GM18909 (cell line): ENCODE data around the gene FLRT2.

Experiments used
- ATAC-seq: cut with Tn5 transposase; IDR thresholded peaks from one replicate; pipeline ENCODE4 v1.9.1; 2021; ENCODE audit warnings: mild to moderate bottlenecking; ENCODE audit not compliant: unreplicated experiment, poor library complexity

Gene FLRT2

DNA sequence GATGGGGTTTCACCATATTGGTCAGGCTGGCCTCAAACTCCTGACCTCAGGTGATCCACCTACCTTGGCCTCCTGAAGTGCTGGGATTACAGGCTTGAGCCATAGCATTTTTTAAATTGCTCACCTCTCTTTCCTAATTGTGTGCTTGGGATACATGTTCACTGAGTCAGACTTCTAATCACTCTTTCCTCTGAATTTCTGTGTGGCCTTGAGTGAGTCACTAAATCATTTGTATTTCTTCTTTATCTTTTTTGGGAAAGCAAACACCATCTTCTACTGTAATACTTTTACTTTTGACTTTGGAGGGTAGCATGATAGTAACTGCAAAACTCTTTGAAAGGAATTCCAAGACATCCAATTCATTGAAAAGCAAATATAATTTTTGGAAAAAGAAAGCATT lies 60.8 kb downstream of the FLRT2 start:
- no peak for ATAC-seq

DNA sequence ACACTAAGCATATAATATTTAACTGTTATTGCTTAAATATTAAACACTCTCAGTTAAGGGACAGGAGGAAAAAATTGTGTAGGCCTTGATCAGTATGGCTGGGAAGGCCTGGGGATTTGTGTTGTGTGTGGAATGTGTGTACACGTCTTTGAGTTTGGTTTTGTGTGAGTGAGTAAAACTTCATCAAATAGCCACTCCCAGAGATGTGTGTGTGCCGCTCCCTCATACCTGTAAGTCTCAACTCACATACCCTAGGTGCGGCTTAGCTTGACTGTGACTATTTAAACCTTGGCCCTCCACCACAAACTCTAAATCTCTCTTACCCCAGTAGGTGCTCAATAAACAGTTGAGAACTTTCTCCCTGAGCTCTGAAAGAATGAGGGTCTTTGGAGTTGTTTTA lies 64.3 kb downstream of the FLRT2 start:
- no peak for ATAC-seq

DNA sequence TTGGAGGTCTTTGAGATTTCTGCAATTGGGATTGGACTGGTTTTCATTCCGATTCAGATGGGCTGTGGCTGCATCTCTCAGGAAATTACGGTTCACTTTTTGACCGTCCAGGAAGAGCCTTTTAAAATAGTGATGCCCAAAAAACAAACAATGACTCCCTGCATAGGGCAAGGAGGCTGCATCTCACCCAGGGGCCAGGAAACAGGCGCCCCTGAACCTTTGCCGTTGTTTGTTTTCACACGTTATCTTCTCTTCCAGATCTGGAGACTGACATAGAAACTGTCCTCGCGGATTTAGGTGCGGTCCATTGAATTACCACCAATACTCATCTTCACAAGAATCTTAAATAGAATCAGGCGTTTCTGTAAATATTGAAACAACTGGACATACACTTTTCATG lies 66.0 kb downstream of the FLRT2 start:
- no peak for ATAC-seq

DNA sequence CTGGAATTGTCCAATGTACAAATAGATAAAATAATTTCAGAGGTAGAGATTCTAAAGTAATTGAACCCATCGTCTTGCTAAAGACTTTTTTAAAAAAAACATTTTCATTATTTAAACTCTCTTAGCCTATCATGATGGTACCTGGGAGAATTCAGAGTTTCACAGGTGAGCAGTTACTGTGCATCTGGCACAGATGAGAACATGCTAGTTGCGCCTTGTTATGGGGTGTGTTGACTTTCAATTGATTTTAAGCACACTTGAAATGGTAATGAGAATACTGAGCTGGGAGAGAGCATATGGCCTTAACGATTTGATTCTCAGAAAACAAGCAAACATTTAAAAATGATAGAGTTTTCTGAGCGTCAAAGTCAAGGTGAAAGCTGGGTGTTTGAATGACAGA lies 66.6 kb downstream of the FLRT2 start:
- ATAC-seq, result no peak

DNA sequence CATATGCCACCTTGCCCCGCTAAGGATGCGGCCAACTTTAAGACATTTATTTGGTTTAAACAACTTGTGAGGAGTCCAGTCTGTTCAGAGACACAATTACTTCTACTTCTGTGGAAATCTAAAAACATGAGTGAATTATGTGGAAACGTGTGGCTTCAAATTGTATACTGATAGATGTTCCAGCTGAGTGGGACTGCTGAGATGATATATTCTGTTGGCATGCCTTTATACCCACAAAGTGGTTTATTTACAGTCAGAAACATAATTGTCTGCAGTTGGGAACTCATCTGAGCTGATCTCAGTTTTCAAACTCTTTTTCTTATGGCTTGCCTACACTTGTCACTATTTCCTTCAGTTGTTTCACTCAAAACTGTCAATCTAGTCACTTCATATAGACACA lies 67.8 kb downstream of the FLRT2 start:
- ATAC-seq, result no peak

DNA sequence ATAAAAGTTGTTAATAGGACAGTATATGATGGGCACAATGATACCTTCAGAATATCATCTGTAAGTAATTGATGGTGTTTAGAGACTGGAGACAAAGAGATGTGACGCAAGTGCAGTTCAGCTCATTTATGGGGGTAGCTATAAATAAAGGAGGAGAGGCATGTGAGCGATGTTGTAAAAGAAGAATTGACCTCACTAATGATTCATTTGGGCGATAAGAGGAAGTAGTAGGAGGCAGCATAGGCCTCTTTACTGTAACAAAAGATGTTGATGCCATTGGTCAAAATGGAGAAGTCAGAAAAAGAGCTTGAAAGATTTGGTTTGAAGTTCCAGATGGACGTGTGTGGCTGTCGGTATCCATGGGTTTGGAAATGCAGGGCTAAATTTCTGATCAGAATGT lies 70.0 kb downstream of the FLRT2 start:
- no peak for ATAC-seq

DNA sequence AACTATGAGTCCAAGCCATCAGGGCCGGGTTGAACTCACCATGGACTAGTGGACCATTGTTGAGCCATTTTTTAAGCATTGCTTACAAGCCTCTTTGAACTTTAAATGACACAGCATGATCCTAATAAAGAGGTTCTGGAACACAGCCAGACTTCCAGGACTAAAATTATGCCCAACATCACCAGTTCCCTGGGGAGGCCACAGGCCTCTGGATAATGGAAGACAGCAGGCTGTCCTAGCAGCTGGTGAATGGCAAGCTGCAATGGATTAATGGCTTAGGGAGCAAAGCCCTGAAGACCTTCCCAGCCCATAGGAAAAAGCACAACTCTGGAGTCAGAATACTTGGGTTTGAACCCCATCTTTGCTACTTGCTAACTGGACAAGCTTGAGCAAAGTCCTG lies 71.3 kb downstream of the FLRT2 start:
- ATAC-seq, result no peak

DNA sequence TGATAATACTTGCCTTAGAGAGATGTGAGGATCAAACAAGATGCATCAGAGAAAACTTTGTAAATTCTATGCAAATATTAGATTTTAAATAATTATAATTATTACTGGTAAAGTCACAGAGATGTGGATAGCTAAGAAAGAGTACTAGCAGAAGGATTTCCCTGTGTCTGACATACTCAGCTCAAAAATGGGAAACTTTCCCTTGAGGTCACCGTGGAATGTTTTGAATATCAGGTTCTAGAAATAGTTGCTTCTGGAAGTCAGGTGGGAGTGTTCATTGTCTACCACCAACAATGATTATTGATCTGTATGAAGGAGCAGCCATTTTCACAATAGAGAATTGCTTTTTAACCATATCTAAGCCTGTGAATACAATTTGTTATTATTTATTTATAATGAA lies 71.7 kb downstream of the FLRT2 start:
- no peak for ATAC-seq

DNA sequence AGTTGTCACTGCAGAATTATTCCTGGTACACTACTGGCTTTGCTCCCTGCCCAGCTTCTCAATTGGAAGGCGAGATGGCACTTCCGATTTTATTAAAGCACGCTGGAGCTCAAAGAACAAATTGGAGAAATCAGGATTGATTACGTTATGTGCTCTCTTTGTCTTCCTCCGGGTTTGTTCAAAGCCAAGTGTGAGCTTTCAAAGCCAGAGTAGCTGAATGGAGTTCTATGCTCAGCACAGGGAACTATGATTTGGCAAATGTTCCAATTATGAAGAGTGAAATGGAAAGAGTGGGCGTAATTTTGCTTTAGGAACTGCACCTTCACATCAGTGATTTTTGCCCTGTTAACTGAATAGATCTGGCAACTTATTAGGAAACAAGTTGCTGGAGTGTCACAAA lies 72.4 kb downstream of the FLRT2 start:
- no peak for ATAC-seq

DNA sequence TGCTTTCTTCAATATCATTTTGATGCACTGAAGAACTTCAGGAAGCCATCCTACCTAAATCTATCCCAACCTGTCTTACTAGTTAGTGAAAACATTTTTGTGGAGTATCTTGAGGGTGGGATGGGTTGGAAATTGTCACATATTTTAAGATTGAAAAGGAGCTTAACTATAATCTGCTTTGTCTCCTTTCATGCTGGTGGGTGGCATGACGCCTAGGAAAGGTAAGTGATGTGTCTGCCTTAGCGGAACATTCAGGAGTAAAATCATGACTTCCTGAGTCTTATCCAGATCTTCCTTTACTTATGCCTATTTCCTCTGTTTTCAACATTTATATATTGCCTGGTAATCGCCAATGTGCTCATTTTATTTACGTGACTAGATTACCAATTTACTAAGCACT lies 74.1 kb downstream of the FLRT2 start:
- ATAC-seq, result no peak

DNA sequence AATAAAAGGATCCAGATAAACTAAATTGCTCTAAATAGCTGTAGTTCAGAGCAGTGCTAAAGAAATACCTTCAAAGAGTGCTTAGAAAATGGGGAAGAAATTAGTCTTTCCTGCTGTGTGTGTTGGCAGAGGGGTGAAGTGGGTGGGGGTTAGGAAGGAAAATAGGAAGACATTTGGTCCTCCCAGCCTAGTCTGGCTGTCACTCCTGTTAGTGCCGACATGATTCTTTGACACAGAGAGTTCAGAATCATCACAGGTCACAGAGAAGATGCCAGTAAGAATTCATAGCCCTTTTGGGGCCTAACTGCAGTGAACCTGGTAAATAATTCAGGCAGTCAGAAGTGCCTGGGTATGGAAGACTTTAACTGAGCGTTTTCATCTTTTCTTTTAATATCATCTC lies 74.8 kb downstream of the FLRT2 start:
- no peak for ATAC-seq

DNA sequence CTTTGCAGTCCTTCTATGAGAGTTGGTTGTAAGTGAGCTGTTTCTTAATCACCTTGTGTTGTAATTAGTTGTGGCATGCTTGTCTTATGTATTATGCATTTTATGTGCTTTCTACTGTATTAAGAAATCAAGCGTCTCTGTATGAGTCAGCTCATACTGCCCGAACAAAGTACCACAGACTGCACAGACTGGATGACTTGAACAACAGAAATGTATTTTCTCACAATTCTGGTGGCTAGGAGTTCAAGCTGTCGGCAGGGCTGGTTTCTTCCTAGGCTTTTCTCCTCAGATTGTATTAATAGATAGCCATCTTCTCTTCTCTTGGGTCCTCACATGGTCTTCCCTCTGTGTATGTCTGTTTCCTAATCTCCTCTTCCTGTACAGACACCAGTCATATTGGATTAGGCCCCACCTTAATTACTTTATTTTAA lies 77.7 kb downstream of the FLRT2 start:
- ATAC-seq, result no peak

DNA sequence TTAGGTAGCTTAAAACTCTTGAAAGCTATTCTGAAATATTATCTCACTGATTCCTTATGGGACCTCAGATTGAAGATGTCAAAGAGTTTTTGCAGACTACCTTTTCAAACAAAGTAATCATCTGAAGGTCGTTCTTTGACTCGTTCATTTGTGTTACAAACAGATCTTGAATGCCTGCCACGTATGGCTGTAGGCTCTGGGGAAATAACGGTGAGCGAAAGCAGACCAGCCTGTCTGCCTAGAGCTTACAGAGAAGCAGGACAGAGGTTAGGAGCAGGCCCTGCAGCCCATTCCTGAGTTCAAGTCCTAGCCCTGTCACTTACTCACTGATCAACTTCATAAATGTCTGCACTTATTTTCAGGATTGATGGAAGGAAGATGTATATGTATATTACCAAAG lies 83.6 kb downstream of the FLRT2 start:
- no peak for ATAC-seq

DNA sequence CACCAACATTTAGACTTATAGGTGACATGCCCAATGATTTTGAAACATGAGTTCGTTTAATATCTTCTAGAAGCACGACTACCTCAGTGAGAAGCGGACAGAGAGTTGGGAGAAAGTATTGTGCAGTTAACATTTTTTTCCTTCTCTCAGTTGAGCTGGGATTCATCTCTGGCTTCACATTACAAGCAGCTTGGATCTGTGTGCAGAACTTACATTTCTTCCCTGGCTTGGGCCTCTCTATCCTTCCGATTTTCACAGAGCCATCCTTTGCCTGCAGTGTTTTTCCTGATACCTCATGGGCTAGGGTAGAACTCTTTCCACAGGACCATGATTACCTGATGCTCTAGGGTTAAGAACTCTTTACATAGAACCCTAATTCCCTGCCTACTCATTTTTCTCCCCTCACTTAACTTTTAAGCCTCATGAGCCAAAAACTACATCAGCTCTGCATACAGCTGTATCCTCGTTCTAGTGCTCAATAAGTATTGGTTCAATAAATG lies 86.5 kb downstream of the FLRT2 start:
- ATAC-seq, result no peak

DNA sequence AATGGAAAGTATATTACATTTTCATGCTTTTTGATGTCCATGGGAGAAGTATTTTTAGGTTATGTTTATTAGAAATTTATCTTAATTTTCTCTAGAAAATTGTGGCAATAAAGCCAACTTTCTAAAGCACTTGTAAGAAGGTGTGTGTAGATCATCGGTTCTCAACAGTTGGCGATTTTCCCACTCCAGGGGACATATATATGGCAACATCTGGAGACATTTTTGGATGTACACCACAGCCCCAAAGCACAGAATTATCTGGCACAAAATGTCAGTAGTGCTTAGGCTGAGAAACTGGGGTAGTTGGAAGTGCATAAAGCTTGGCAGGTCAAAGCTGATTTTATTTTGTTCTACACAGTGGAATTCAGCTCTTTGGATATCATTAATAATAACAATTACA lies 86.9 kb downstream of the FLRT2 start:
- no peak for ATAC-seq

DNA sequence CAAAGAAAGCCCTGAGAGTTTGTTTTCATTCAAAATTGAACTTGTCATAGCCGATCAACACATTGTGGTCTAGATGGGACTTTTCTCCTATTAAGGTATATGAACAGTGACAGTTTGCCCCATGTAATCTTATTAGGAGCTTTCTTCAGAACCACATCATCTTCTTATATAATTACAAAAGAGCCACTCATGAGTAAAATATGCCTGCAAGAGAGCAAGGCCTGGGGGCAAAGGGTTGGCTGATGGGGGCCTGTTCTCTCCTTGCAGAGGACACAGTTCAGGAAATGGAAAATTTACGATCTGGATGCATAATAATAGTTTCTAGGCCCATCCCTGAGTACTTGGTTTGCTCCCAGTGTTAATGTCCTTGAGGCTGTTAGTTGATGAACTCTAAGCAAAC lies 87.8 kb downstream of the FLRT2 start:
- no peak for ATAC-seq

DNA sequence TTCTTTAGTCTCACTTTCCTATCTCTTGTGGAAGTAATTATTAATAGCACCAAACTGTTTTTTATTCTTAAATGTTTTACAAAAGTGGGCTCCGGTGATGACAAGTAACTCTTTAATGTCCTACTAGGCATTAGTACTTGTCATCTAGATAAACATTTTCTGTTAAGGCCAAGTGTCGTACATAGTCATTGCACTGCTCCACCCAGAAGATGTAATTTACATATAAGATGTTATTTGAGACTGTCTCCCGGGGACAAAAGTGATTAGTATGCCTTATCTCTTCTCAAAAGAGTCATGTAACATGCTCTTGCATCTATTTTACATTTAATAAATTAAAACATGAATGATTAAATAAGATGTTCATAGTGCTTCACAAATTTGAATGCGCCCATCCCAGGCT lies 88.4 kb downstream of the FLRT2 start:
- ATAC-seq, result no peak

DNA sequence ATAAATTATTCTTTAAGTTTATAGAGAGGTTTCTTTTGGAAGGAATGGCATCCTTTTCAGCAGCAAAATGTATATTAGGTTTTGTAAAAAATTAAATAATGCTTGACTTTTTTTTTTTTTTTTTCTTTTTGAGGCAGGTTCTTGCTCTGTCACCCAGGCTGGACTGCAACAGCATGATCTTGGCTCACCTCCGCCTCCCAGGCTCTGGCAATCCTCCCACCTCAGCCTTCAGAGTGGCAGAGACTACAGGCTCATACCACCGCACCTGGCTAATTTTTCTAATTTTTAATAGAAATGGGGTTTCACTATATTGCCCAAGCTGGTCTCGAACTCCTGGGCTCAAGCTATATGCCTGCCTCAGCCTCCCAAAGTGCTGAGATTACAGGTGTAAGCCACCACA lies 89.0 kb downstream of the FLRT2 start:
- no peak for ATAC-seq

DNA sequence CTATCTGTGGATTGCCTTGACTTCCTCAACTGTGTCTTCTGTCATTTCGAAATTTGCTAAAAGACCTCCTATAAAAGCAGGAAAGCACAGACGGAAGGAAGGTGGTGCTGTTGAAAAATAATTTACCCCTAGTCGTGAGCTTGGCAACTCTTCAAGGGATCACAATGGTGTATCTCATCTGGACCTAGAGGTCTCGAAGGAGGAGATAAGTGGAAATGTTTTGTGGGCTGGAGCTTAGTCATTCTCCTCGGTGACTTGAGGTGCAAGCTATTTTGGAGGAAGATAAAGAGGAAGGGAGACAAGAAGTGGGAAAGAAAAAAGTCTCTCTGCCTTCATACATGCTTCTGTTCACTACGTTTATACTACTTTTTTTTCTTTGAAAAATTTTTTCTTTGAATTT lies 89.9 kb downstream of the FLRT2 start:
- ATAC-seq, result no peak

DNA sequence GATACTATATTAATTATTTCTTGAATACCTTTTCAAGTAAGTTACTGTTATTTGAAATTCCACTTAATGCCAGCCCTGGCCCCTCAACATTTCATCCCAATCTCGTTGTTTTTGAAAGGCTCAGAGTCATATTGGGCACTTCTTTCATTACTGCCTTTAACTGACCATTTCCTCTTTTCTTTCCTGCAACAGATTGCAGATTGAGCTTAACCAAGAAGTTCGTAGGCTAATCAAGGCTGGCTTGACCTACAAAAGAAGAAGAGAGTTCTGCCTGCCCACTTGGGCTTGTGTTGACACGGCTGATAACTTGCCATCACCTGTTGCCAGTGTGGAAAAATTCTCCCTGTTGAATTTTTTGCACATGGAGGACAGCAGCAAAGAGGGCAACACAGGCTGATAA lies 91.0 kb downstream of the FLRT2 start:
- no peak for ATAC-seq

DNA sequence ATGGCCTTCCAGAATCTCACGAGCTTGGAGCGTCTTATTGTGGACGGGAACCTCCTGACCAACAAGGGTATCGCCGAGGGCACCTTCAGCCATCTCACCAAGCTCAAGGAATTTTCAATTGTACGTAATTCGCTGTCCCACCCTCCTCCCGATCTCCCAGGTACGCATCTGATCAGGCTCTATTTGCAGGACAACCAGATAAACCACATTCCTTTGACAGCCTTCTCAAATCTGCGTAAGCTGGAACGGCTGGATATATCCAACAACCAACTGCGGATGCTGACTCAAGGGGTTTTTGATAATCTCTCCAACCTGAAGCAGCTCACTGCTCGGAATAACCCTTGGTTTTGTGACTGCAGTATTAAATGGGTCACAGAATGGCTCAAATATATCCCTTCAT lies 92.2 kb downstream of the FLRT2 start:
- no peak for ATAC-seq

DNA sequence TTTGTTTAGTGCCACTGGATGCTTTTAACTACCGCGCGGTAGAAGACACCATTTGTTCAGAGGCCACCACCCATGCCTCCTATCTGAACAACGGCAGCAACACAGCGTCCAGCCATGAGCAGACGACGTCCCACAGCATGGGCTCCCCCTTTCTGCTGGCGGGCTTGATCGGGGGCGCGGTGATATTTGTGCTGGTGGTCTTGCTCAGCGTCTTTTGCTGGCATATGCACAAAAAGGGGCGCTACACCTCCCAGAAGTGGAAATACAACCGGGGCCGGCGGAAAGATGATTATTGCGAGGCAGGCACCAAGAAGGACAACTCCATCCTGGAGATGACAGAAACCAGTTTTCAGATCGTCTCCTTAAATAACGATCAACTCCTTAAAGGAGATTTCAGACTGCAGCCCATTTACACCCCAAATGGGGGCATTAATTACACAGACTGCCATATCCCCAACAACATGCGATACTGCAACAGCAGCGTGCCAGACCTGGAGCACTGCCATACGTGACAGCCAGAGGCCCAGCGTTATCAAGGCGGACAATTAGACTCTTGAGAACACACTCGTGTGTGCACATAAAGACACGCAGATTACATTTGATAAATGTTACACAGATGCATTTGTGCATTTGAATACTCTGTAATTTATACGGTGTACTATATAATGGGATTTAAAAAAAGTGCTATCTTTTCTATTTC lies 93.2 kb downstream of the FLRT2 start:
- ATAC-seq, result no peak
